SK-N-SH (cell line): Measurements from ENCODE around the gene C2orf72. TPM values are rescaled to one million over a fixed set of nuclear protein-coding genes. Genes with fewer than 3 reads are reported as not detected.

Experiments
- CTCF ChIA-PET: fragments of 300-600, 350-600 bp; formaldehyde crosslinking; extraction: SDS; loops from one replicate; lab custom pipeline; 2021; lab: Yijun Ruan, JAX
- POLR2A ChIA-PET: fragments of 350-600 bp; sonication (Branson Sonifier 250); formaldehyde crosslinking; extraction: SDS; loops from one replicate; lab custom pipeline; 2020; ENCODE audit warnings: antibody characterized with exemption, inconsistent platforms; lab: Yijun Ruan, JAX
- DNase-seq: peaks from one replicate; pipeline ENCODE4 v3.0.0; 2012
- H2AFZ ChIP-seq: fragments of 200-600 bp; sonication (generic); 2 replicates; pipeline ENCODE4 v1.8.1; 2016; ENCODE audit warnings: antibody characterized with exemption, mild to moderate bottlenecking, low read depth
- H3F3A ChIP-seq: fragments of 200-600 bp; sonication (generic); replicated peaks from 2 replicates; pipeline ENCODE3; 2016; ENCODE audit warnings: antibody characterized with exemption, mild to moderate bottlenecking; ENCODE audit not compliant: insufficient read depth
- H3K27ac ChIP-seq, 2 experiments: fragments of 200-500 bp in 1 of 2; fragments of 200-600 bp in 1 of 2; sonication (Bioruptor generic) in 1 of 2; sonication (generic), shearing (Covaris generic) in 1 of 2; 2 replicates each; pipeline versions ENCODE4 v1.5.1 to v1.6.1; 2014 to 2016; ENCODE audit warnings: low read depth in 2 of 2, inconsistent platforms in 1 of 2, low read length in 1 of 2, mild to moderate bottlenecking in 1 of 2, mixed read lengths in 1 of 2
- H3K27me3 ChIP-seq: fragments of 200-600 bp; sonication (generic), shearing (Covaris generic); 2 replicates; pipeline ENCODE4 v1.6.1; 2016; ENCODE audit warnings: mixed run types; ENCODE audit not compliant: insufficient read depth
- H3K36me3 ChIP-seq, 2 experiments: fragments of 200-500 bp in 1 of 2; fragments of 200-600 bp in 1 of 2; sonication (Bioruptor generic) in 1 of 2; sonication (generic) in 1 of 2; replicated peaks in 1 of 2; 2 replicates each; pipeline versions ENCODE3 to v1.5.1; 2014 to 2016; ENCODE audit warnings: low read length in 1 of 2, mild to moderate bottlenecking in 1 of 2; ENCODE audit not compliant: insufficient read depth in 2 of 2, control insufficient read depth in 1 of 2
- H3K4me1 ChIP-seq, 2 experiments: fragments of 200-500 bp in 1 of 2; fragments of 200-600 bp in 1 of 2; sonication (Bioruptor generic) in 1 of 2; sonication (generic), shearing (Covaris generic) in 1 of 2; 2 replicates each; pipeline versions ENCODE4 v1.5.1 to v1.6.1; 2014 to 2016; ENCODE audit warnings: low read depth in 1 of 2, low read length in 1 of 2, mixed run types in 1 of 2; ENCODE audit not compliant: insufficient read depth in 2 of 2, control insufficient read depth in 1 of 2
- H3K4me2 ChIP-seq: fragments of 200-600 bp; sonication (generic), shearing (Covaris generic); 2 replicates; pipeline ENCODE4 v1.6.1; 2017; ENCODE audit warnings: mixed run types
- H3K4me3 ChIP-seq, 2 experiments: fragments of 200-500 bp in 1 of 2; fragments of 200-600 bp in 1 of 2; sonication (Bioruptor generic) in 1 of 2; sonication (generic), shearing (Covaris generic) in 1 of 2; 2 replicates each; pipeline versions ENCODE4 v1.5.1 to v1.8.1; 2014 to 2016; ENCODE audit warnings: low read depth in 2 of 2, inconsistent platforms in 1 of 2, low read length in 1 of 2, mild to moderate bottlenecking in 1 of 2, mixed read lengths in 1 of 2, moderate library complexity in 1 of 2
- H3K79me2 ChIP-seq: fragments of 200-600 bp; sonication (generic); 2 replicates; pipeline ENCODE4 v1.8.1; 2017; ENCODE audit warnings: mild to moderate bottlenecking; ENCODE audit not compliant: insufficient read depth
- H3K9ac ChIP-seq: fragments of 200-600 bp; sonication (generic); 2 replicates; pipeline ENCODE4 v1.6.1; 2017; ENCODE audit warnings: mixed run types
- H3K9me2 ChIP-seq: fragments of 200-600 bp; sonication (generic); 2 replicates; pipeline ENCODE4 v1.6.1; 2017; ENCODE audit warnings: mixed run types
- H3K9me3 ChIP-seq: fragments of 200-600 bp; sonication (generic); 2 replicates; pipeline ENCODE4 v1.6.1; 2017; ENCODE audit warnings: mixed run types, mild to moderate bottlenecking, moderate library complexity
- H4K20me1 ChIP-seq: fragments of 200-600 bp; sonication (generic); 2 replicates; pipeline ENCODE4 v1.6.1; 2017; ENCODE audit warnings: mild to moderate bottlenecking, mixed run types; ENCODE audit not compliant: insufficient read depth
- CHD2 ChIP-seq: fragments of 150-350 bp; IDR thresholded peaks from 2 replicates; pipeline ENCODE4 v1.6.1; 2018; ENCODE audit warnings: low read length; ENCODE audit not compliant: partially characterized antibody
- FOSL2 ChIP-seq: IDR thresholded peaks from 2 replicates; pipeline ENCODE4 v1.4.0; 2012; ENCODE audit warnings: low read depth, mild to moderate bottlenecking, moderate library complexity, borderline replicate concordance
- GATA2 ChIP-seq: sonication (generic); formaldehyde crosslinking; IDR thresholded peaks from 2 replicates; pipeline ENCODE4 v1.5.0; 2020; ENCODE audit warnings: mild to moderate bottlenecking, missing genetic modification reagents
- MEF2A ChIP-seq: IDR thresholded peaks from 2 replicates; pipeline ENCODE4 v1.4.0; 2012; ENCODE audit warnings: low read depth, borderline replicate concordance
- RAD21 ChIP-seq: IDR thresholded peaks from 2 replicates; pipeline ENCODE4 v1.6.1; 2012; ENCODE audit warnings: mild to moderate bottlenecking, low read length
- RCOR1 ChIP-seq: fragments of 150-350 bp; IDR thresholded peaks from 2 replicates; pipeline ENCODE4 v1.6.1; 2017; ENCODE audit warnings: antibody characterized with exemption, low read length
- RFX5 ChIP-seq: IDR thresholded peaks from 2 replicates; pipeline ENCODE4 v1.6.1; 2012; ENCODE audit warnings: mild to moderate bottlenecking, improper control_type of control experiment, low read length
- SMC3 ChIP-seq: IDR thresholded peaks from 2 replicates; pipeline ENCODE4 v1.6.1; 2012; ENCODE audit warnings: low read depth, low read length, improper control_type of control experiment
- TAF1 ChIP-seq: IDR thresholded peaks from 2 replicates; pipeline ENCODE4 v1.6.1; 2012; ENCODE audit warnings: low read depth, mild to moderate bottlenecking, low read length, moderate library complexity, borderline replicate concordance
- TEAD4 ChIP-seq: IDR thresholded peaks from 2 replicates; pipeline ENCODE4 v1.4.0; 2012; ENCODE audit warnings: mild to moderate bottlenecking, borderline replicate concordance; ENCODE audit not compliant: insufficient read depth
- YY1 ChIP-seq: IDR thresholded peaks from 2 replicates; pipeline ENCODE4 v1.4.0; 2012; ENCODE audit warnings: low read depth, mild to moderate bottlenecking
- WGBS: methylation state at CpG from one replicate; pipeline ENCODE4 v1.1.6; 2017; ENCODE audit warnings: low lambda C conversion rate; 5-methylcytosine and 5-hydroxymethylcytosine counted together
- polyA plus RNA-seq, 3 experiments: library from polyadenylated mRNA; depleted of rRNA; stranded (reverse); fragments of >200 nt; gene quantifications; 2 replicates each; pipeline ENCODE4 v1.2.3, GENCODE V29; 2012
- TF ChIP-seq, protein P1 (sequence below): IDR thresholded peaks from 2 replicates; pipeline ENCODE4 v1.4.0; 2012; ENCODE audit warnings: low read depth, borderline replicate concordance
- TF ChIP-seq, protein P2 (sequence below): fragments of 150-350 bp; IDR thresholded peaks from 2 replicates; pipeline ENCODE4 v1.6.1; 2016; ENCODE audit warnings: mild to moderate bottlenecking, low read depth, low read length

The C2orf72 gene
- polyA plus RNA-seq, 1 of the 3 experiments (the other 2 are of a cell fraction): 0.35 TPM

DNA sequence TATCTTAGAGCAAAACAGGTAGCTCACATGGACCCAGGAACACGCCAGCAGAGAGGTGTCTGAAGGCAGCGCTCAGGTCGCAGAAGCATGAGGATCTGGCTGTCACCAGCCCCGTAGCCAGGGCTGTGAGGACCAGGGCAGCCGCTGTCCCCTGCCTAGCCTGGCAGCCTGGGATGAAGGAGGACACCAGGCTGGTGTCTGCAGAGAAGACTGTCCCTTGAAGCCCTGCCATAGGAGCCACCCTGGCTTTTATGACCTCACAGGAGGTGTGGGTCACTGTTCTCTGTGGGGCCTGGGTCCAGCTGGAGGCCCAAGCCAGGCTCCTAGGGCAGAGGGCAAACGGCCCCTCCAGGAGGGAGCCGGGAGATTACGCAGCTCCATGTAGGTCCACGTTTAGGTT is 41.5 kb upstream of the C2orf72 start, which contains the start of gene SPATA3:
SPATA3 (plus strand) TSS at position 301 of the 400 bp plus-strand sequence. CDS start 113 bp downstream, outside the sequence.
- Histone ChIP-seq H3K9ac (no peak within 1 kb of the TSS), H4K20me1 (no peaks in the 10 kb centered on the region), H3K4me3 (no peak within 1 kb of the TSS), H3K27me3 (peaks cover 20% of the 10 kb centered on the region), H3F3A (no peaks in the 10 kb centered on the region), H3K79me2 (no peaks in the 10 kb centered on the region), H3K36me3 (no peaks in the 10 kb centered on the region), H3K9me3 (no peaks in the 10 kb centered on the region), H3K4me1 (no peaks in the 10 kb centered on the region), H3K27ac (no peak within 1 kb of the TSS), H3K4me2 (no peak within 1 kb of the TSS), H3K9me2 (no peaks in the 10 kb centered on the region), H2AFZ (no peak within 1 kb of the TSS)
- CTCF ChIA-PET: interaction anchor here (0.8 to 3.0 kb wide), 3 partner anchors 9 to 171 kb away, joined by 3 to 18 read pairs (median 15); no protein-coding TSS in a partner anchor
- DNase-seq: no peak
- 58% methylated on average over 6 of the region's 9 CpGs for WGBS
- TF ChIP-seq TEAD4 (no peak), YY1 (no peak)
- POLR2A ChIA-PET: no interaction called here

DNA sequence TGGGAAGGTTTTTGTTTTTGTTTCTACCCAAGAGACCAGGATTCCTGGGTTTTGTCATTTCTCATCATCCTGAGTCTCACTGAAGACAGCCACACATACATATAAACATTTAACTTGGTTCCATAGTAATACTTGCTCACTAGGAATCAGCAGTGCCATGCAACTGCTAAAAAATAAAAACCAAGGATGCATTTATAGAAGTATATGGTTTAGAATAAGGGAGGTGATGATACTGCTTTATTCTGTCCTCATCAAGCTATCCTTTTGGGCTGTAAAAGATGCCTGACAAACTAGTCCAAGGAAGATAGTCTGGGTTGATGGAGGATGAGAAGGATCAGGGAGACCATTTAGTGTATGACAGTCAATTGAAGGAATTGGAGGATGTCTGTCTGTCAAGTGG is 40.7 kb upstream of the C2orf72 start:
- Histone ChIP-seq H3K9ac (no peak overlapping the region), H2AFZ (no peak overlapping the region), H4K20me1 (no peaks in the 10 kb centered on the region), H3F3A (no peaks in the 10 kb centered on the region), H3K4me2 (no peak overlapping the region), H3K27me3 (peaks cover 16% of the 10 kb centered on the region), H3K9me3 (no peaks in the 10 kb centered on the region), H3K36me3 (no peaks in the 10 kb centered on the region), H3K27ac (no peak overlapping the region), H3K9me2 (no peaks in the 10 kb centered on the region), H3K4me3 (no peak overlapping the region), H3K4me1 (no peaks in the 10 kb centered on the region), H3K79me2 (no peaks in the 10 kb centered on the region)
- ChIA-PET POLR2A (no interaction called here), CTCF (interaction anchor here (2.6 to 3.0 kb wide), 2 partner anchors 10 to 172 kb away, joined by 15 to 18 read pairs; no protein-coding TSS in a partner anchor)
- DNase-seq: no peak
- TF ChIP-seq RAD21: no peak
- TF ChIP-seq MEF2A: no peak
- TF ChIP-seq RFX5: no peak
- TF ChIP-seq, protein P1, sequence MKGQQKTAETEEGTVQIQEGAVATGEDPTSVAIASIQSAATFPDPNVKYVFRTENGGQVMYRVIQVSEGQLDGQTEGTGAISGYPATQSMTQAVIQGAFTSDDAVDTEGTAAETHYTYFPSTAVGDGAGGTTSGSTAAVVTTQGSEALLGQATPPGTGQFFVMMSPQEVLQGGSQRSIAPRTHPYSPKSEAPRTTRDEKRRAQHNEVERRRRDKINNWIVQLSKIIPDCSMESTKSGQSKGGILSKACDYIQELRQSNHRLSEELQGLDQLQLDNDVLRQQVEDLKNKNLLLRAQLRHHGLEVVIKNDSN: no peak
- TF ChIP-seq SMC3: no peak
- no peak for TF ChIP-seq GATA2 (CRISPR knock-in tag)
- TF ChIP-seq TAF1: no peak
- TF ChIP-seq CHD2: no peak
- no peak for TF ChIP-seq RCOR1
- TF ChIP-seq FOSL2: no peak
- TF ChIP-seq, protein P2, sequence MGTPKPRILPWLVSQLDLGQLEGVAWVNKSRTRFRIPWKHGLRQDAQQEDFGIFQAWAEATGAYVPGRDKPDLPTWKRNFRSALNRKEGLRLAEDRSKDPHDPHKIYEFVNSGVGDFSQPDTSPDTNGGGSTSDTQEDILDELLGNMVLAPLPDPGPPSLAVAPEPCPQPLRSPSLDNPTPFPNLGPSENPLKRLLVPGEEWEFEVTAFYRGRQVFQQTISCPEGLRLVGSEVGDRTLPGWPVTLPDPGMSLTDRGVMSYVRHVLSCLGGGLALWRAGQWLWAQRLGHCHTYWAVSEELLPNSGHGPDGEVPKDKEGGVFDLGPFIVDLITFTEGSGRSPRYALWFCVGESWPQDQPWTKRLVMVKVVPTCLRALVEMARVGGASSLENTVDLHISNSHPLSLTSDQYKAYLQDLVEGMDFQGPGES: no peak
